CD14-positive monocyte (primary cell): Measurements from ENCODE around the gene NTNG1. TPM values are rescaled to one million over a fixed set of nuclear protein-coding genes. Genes with fewer than 3 reads are reported as not detected.

Experiments used
- DNase-seq, 3 donors: peaks; one replicate each; pipeline ENCODE4 v3.0.0-alpha.2; 2011 to 2022
- H2AFZ ChIP-seq: 2 replicates; pipeline ENCODE4 v1.6.0; 2012; ENCODE audit warnings: mild to moderate bottlenecking, low read depth, low read length, inconsistent platforms; ENCODE audit not compliant: insufficient read depth, poor library complexity, severe bottlenecking
- H3K27ac ChIP-seq, 2 donors: 1 replicate in 1 of 2; 2 replicates in 1 of 2; pipeline ENCODE4 v1.5.1; 2012 to 2013; ENCODE audit warnings: low read length in 2 of 2, control low read depth in 1 of 2, inconsistent platforms in 1 of 2, low read depth in 1 of 2, mild to moderate bottlenecking in 1 of 2
- H3K27me3 ChIP-seq, 2 donors: one replicate each; pipeline versions ENCODE4 v1.6.0 to v1.6.1; 2011 to 2013; ENCODE audit warnings: low read length in 2 of 2; ENCODE audit not compliant: control insufficient read depth in 2 of 2, insufficient read depth in 2 of 2
- H3K36me3 ChIP-seq, 2 donors: replicated peaks in 1 of 2; 1 replicate in 1 of 2; 2 replicates in 1 of 2; pipeline versions ENCODE4 v1.5.1 to v1.6.1; 2012 to 2013; ENCODE audit warnings: low read length in 2 of 2, control low read depth in 1 of 2, inconsistent platforms in 1 of 2, mild to moderate bottlenecking in 1 of 2; ENCODE audit not compliant: insufficient read depth in 2 of 2, control insufficient read depth in 1 of 2
- H3K4me1 ChIP-seq, 2 donors: 1 replicate in 1 of 2; 2 replicates in 1 of 2; pipeline versions ENCODE4 v1.5.1 to v1.6.1; 2012 to 2013; ENCODE audit warnings: low read length in 2 of 2, control low read depth in 1 of 2, inconsistent platforms in 1 of 2, mild to moderate bottlenecking in 1 of 2, moderate library complexity in 1 of 2; ENCODE audit not compliant: insufficient read depth in 2 of 2, control insufficient read depth in 1 of 2
- H3K4me2 ChIP-seq: replicated peaks from 2 replicates; pipeline ENCODE3; 2012; ENCODE audit warnings: low read length, moderate library complexity, mild to moderate bottlenecking; ENCODE audit not compliant: poor library complexity, severe bottlenecking; ENCODE audit errors: extremely low read depth
- H3K4me3 ChIP-seq, 3 experiments: fragments of 200-600 bp in 1 of 3; sonication (generic) in 1 of 3; replicated peaks in 1 of 3; 1 replicate in 2 of 3; 2 replicates in 1 of 3; pipeline ENCODE4 v1.5.1; 2011 to 2013; ENCODE audit warnings: low read length in 3 of 3, mild to moderate bottlenecking in 3 of 3, control low read depth in 2 of 3, low read depth in 2 of 3, inconsistent platforms in 1 of 3, moderate library complexity in 1 of 3
- H3K79me2 ChIP-seq: 2 replicates; pipeline ENCODE4 v1.6.0; 2012; ENCODE audit warnings: mild to moderate bottlenecking, control low read depth, inconsistent platforms, low read length, moderate library complexity; ENCODE audit not compliant: insufficient read depth
- H3K9ac ChIP-seq: 2 replicates; pipeline ENCODE4 v1.6.0; 2017; ENCODE audit warnings: low read length, mild to moderate bottlenecking; ENCODE audit not compliant: insufficient read depth, poor library complexity, severe bottlenecking
- H3K9me3 ChIP-seq, 2 donors: replicated peaks in 1 of 2; 1 replicate in 1 of 2; 2 replicates in 1 of 2; pipeline versions ENCODE4 v1.5.1 to v1.6.1; 2012 to 2013; ENCODE audit warnings: low read length in 2 of 2, control low read depth in 1 of 2; ENCODE audit not compliant: control insufficient read depth in 1 of 2, insufficient read depth in 1 of 2
- H4K20me1 ChIP-seq: 2 replicates; pipeline ENCODE4 v1.6.0; 2012; ENCODE audit warnings: mild to moderate bottlenecking, low read length, control low read depth, moderate library complexity; ENCODE audit not compliant: insufficient read depth
- H3K27ac Mint-ChIP-seq, 7 donors: one replicate each; pipeline ENCODE4 v1.8.0; 2020; ENCODE audit warnings: mild to moderate bottlenecking in 7 of 7, mixed read lengths in 7 of 7, moderate library complexity in 6 of 7, inconsistent platforms in 2 of 7
- H3K27me3 Mint-ChIP-seq, 3 donors: one replicate each; pipeline ENCODE4 v1.8.0; 2021 to 2022; ENCODE audit warnings: low read depth in 3 of 3, mild to moderate bottlenecking in 3 of 3, mixed read lengths in 3 of 3, moderate library complexity in 3 of 3, inconsistent platforms in 1 of 3
- H3K36me3 Mint-ChIP-seq, 2 donors: one replicate each; pipeline ENCODE4 v1.8.0; 2020; ENCODE audit warnings: mixed read lengths in 2 of 2, inconsistent platforms in 1 of 2, mild to moderate bottlenecking in 1 of 2
- H3K4me1 Mint-ChIP-seq: one replicate; pipeline ENCODE4 v1.8.0; 2020; ENCODE audit warnings: mild to moderate bottlenecking, mixed read lengths
- H3K4me3 Mint-ChIP-seq, 2 donors: one replicate each; pipeline ENCODE4 v1.8.0; 2020; ENCODE audit warnings: mild to moderate bottlenecking in 2 of 2, mixed read lengths in 2 of 2, moderate library complexity in 1 of 2
- H3K9me3 Mint-ChIP-seq, 7 donors: one replicate each; pipeline ENCODE4 v1.8.0; 2020 to 2022; ENCODE audit warnings: mixed read lengths in 7 of 7, mild to moderate bottlenecking in 6 of 7, moderate library complexity in 6 of 7, inconsistent platforms in 2 of 7
- WGBS: methylation state at CpG from one replicate; pipeline ENCODE4 v1.1.5; 2013; ENCODE audit warnings: missing lambda C conversion rate; ENCODE audit not compliant: insufficient coverage; 5-methylcytosine and 5-hydroxymethylcytosine counted together
- intact Hi-C, 2 donors: fragments of 100-400 bp; cut with micrococcal nuclease; formaldehyde crosslinking; loops; one replicate each; pipeline versions ENCODE4 v1.15.0 to v1.15.1; 2023
- polyA plus RNA-seq, 3 donors: library from polyadenylated mRNA; depleted of rRNA in 1 of 3; unstranded in 2 of 3; stranded (reverse) in 1 of 3; fragments of 300-500 nt in 2 of 3; fragments of >200 nt in 1 of 3; fragmentation: Illumina TruSeq in 2 of 3; gene quantifications; 1 replicate in 2 of 3; 2 replicates in 1 of 3; pipeline ENCODE4 v1.2.3, GENCODE V29; 2012 to 2021
- TF ChIP-seq, protein P1 (sequence below): fragments of 200-600 bp; IDR thresholded peaks from one replicate; pipeline ENCODE4 v1.8.0; 2022; ENCODE audit warnings: antibody characterized with exemption, mild to moderate bottlenecking

The NTNG1 gene
- polyA plus RNA-seq, 3 donors, result not detected

GRCh38 chr1:107105914-107106313 lies 34.9 kb upstream of the NTNG1 start:
- Histone ChIP-seq H3K4me3 (no peak overlapping the region), H3K79me2 (no peaks in the 10 kb centered on the region), H3K4me1 (no peaks in the 10 kb centered on the region), H3K27me3 (no peaks in the 10 kb centered on the region), H3K9me3 (peaks cover 0 to 2% of the 10 kb centered on the region in 2 donors), H3K4me2 (no peak overlapping the region), H2AFZ (no peak overlapping the region), H3K9ac (no peak overlapping the region), H4K20me1 (no peaks in the 10 kb centered on the region), H3K27ac (no peak overlapping the region), H3K36me3 (no peaks in the 10 kb centered on the region)
- intact Hi-C loops, result no loop called here
- Mint-ChIP-seq H3K36me3 (no peaks in the 10 kb centered on the region), H3K4me1 (no peaks in the 10 kb centered on the region), H3K27me3 (peaks cover 0 to 2% (median 0%) of the 10 kb centered on the region in 3 donors), H3K27ac (no peak overlapping the region), H3K9me3 (peaks cover 0 to 2% (median 1%) of the 10 kb centered on the region in 7 donors), H3K4me3 (no peak overlapping the region)
- DNase-seq, result no peak
- TF ChIP-seq, protein P1, sequence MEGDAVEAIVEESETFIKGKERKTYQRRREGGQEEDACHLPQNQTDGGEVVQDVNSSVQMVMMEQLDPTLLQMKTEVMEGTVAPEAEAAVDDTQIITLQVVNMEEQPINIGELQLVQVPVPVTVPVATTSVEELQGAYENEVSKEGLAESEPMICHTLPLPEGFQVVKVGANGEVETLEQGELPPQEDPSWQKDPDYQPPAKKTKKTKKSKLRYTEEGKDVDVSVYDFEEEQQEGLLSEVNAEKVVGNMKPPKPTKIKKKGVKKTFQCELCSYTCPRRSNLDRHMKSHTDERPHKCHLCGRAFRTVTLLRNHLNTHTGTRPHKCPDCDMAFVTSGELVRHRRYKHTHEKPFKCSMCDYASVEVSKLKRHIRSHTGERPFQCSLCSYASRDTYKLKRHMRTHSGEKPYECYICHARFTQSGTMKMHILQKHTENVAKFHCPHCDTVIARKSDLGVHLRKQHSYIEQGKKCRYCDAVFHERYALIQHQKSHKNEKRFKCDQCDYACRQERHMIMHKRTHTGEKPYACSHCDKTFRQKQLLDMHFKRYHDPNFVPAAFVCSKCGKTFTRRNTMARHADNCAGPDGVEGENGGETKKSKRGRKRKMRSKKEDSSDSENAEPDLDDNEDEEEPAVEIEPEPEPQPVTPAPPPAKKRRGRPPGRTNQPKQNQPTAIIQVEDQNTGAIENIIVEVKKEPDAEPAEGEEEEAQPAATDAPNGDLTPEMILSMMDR, result no peak
- no CpG with 5 or more reads among the region's 3 CpGs for WGBS

DNA sequence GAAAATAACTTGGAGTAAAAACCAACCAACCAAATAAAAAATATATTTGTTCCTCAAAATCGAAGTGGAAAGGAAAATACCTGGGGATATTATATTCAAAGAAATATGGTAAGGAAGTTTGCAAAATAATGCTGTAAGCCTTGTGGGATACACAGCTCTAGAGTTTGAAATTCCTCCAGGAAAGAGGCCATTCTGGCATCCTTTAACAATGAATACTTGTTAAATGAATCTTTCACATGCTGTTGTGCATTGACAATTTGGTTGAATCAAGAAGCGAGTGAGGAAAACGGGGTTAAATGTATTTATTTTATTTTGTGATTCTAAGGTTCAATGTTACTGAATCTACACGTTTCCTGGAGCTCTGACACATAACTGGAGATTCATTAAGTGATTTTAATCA lies 30.5 kb upstream of the NTNG1 start:
- H2AFZ ChIP-seq, result no peak overlapping the region
- WGBS, result no CpG with 5 or more reads among the region's 4 CpGs
- no peak overlapping the region for H3K27ac Mint-ChIP-seq

More for the DNA sequence above, 30.5 kb upstream of the NTNG1 start:
- H3K9me3 Mint-ChIP-seq, result peaks cover 0 to 6% (median 1%) of the 10 kb centered on the region in 7 donors
- Histone ChIP-seq H3K4me3 (no peak overlapping the region), H3K4me1 (no peaks in the 10 kb centered on the region), H3K79me2 (no peaks in the 10 kb centered on the region), H3K4me2 (no peak overlapping the region), H3K36me3 (no peaks in the 10 kb centered on the region), H3K9ac (no peak overlapping the region), H3K27me3 (no peaks in the 10 kb centered on the region), H4K20me1 (no peaks in the 10 kb centered on the region), H3K27ac (no peak overlapping the region), H3K9me3 (peaks cover 0 to 2% of the 10 kb centered on the region in 2 donors)
- DNase-seq, result no peak
- H3K4me3 Mint-ChIP-seq, result no peak overlapping the region
- TF ChIP-seq, protein P1, result no peak
- intact Hi-C loops, result no loop called here
- H3K4me1 Mint-ChIP-seq, result no peaks in the 10 kb centered on the region
- no peaks in the 10 kb centered on the region for H3K36me3 Mint-ChIP-seq
- H3K27me3 Mint-ChIP-seq, result peaks cover 0 to 4% (median 0%) of the 10 kb centered on the region in 3 donors
